BLaER1 (cell line): ENCODE measurements around the gene SELENOO.

Source experiments
- H3K27ac ChIP-seq: shearing (Covaris generic); formaldehyde crosslinking; 2 replicates; pipeline ENCODE4 v1.8.1; 2022
- H3K27me3 ChIP-seq: shearing (Covaris generic); formaldehyde crosslinking; 2 replicates; pipeline ENCODE4 v1.8.1; 2022
- H3K36me3 ChIP-seq: shearing (Covaris generic); formaldehyde crosslinking; 2 replicates; pipeline ENCODE4 v1.8.1; 2022
- H3K4me1 ChIP-seq: shearing (Covaris generic); formaldehyde crosslinking; 2 replicates; pipeline ENCODE4 v1.8.1; 2022
- H3K4me2 ChIP-seq: shearing (Covaris generic); formaldehyde crosslinking; 2 replicates; pipeline ENCODE4 v1.8.1; 2022
- H3K4me3 ChIP-seq: shearing (Covaris generic); formaldehyde crosslinking; 2 replicates; pipeline ENCODE4 v1.8.1; 2022
- H3K9ac ChIP-seq: shearing (Covaris generic); formaldehyde crosslinking; 2 replicates; pipeline ENCODE4 v1.8.1; 2022
- H3K9me3 ChIP-seq: shearing (Covaris generic); formaldehyde crosslinking; 2 replicates; pipeline ENCODE4 v1.8.1; 2022
- H4K20me1 ChIP-seq: shearing (Covaris generic); formaldehyde crosslinking; 2 replicates; pipeline ENCODE4 v1.8.1; 2022
- Cebpa-rat ChIP-seq: shearing (Covaris generic); IDR thresholded peaks from 2 replicates; pipeline ENCODE4 v1.8.1; 2022

Gene SELENOO

GRCh38 chr22:50185375-50186087 is 15.3 kb upstream of the SELENOO start, which contains the start of gene TRABD:
Gene TRABD (plus strand): TSS chr22:50185913. CDS start chr22:50193061, 7,148 bp downstream.
- TF ChIP-seq Cebpa-rat = no peak

GRCh38 chr22:50186181-50186714 is 14.6 kb upstream of the SELENOO start:
- H3K9ac ChIP-seq = peak overlapping the region; percentile 99
- peaks cover 71% of the 10 kb centered on the region for H3K4me1 ChIP-seq

More at GRCh38 chr22:50185375-50186087, 15.3 kb upstream of the SELENOO start, which contains the start of gene TRABD:
- peak within 1 kb of the TSS; percentile 99 for H3K9ac ChIP-seq
- peaks cover 21% of the 10 kb centered on the region for H3K27me3 ChIP-seq
- H3K4me2 ChIP-seq = peak within 1 kb of the TSS; percentile 98
- H3K4me1 ChIP-seq = peaks cover 71% of the 10 kb centered on the region
- H3K4me3 ChIP-seq = peak within 1 kb of the TSS; percentile 99
- H3K27ac ChIP-seq = peak within 1 kb of the TSS; percentile 99
- peaks cover 7% of the 10 kb centered on the region for H3K36me3 ChIP-seq
- no peaks in the 10 kb centered on the region for H3K9me3 ChIP-seq
- peaks cover 34% of the 10 kb centered on the region for H4K20me1 ChIP-seq

GRCh38 chr22:50186761-50187523 is 13.9 kb upstream of the SELENOO start:
- H3K4me2 ChIP-seq = peak overlapping the region; percentile 98
- no peak for TF ChIP-seq Cebpa-rat
- peaks cover 39% of the 10 kb centered on the region for H4K20me1 ChIP-seq
- H3K4me3 ChIP-seq = peak overlapping the region; percentile 99
- peaks cover 76% of the 10 kb centered on the region for H3K4me1 ChIP-seq
- H3K27me3 ChIP-seq = peaks cover 21% of the 10 kb centered on the region
- peaks cover 7% of the 10 kb centered on the region for H3K36me3 ChIP-seq
- peak overlapping the region; percentile 99 for H3K9ac ChIP-seq
- H3K9me3 ChIP-seq = no peaks in the 10 kb centered on the region
- peak overlapping the region; percentile 99 for H3K27ac ChIP-seq

More at GRCh38 chr22:50186181-50186714, 14.6 kb upstream of the SELENOO start:
- Histone ChIP-seq H3K27ac (peak overlapping the region; percentile 99), H3K4me2 (peak overlapping the region; percentile 98), H3K27me3 (peaks cover 21% of the 10 kb centered on the region), H3K4me3 (peak overlapping the region; percentile 99), H3K36me3 (peaks cover 7% of the 10 kb centered on the region), H3K9me3 (no peaks in the 10 kb centered on the region), H4K20me1 (peaks cover 39% of the 10 kb centered on the region)
- TF ChIP-seq Cebpa-rat = no peak

GRCh38 chr22:50188356-50188755 is 12.5 kb upstream of the SELENOO start:
- no peak for TF ChIP-seq Cebpa-rat
- Histone ChIP-seq H3K4me2 (peak overlapping the region; percentile 98), H3K9ac (peak overlapping the region; percentile 99), H3K27ac (peak overlapping the region; percentile 99), H3K27me3 (peaks cover 21% of the 10 kb centered on the region), H4K20me1 (peaks cover 39% of the 10 kb centered on the region), H3K36me3 (peaks cover 10% of the 10 kb centered on the region), H3K4me3 (peak overlapping the region; percentile 99), H3K4me1 (peaks cover 82% of the 10 kb centered on the region), H3K9me3 (no peaks in the 10 kb centered on the region)

GRCh38 chr22:50189184-50189848 is 11.5 kb upstream of the SELENOO start:
- peak overlapping the region; percentile 98 for H3K4me2 ChIP-seq
- peaks cover 84% of the 10 kb centered on the region for H3K4me1 ChIP-seq
- peaks cover 39% of the 10 kb centered on the region for H4K20me1 ChIP-seq
- no peak for TF ChIP-seq Cebpa-rat
- H3K27ac ChIP-seq = peak overlapping the region; percentile 99
- H3K36me3 ChIP-seq = peaks cover 20% of the 10 kb centered on the region
- peaks cover 11% of the 10 kb centered on the region for H3K27me3 ChIP-seq
- H3K4me3 ChIP-seq = peak overlapping the region; percentile 99
- peak overlapping the region; percentile 99 for H3K9ac ChIP-seq
- no peaks in the 10 kb centered on the region for H3K9me3 ChIP-seq

- no peaks in the 10 kb centered on the region for H3K9me3 ChIP-seq
- H3K36me3 ChIP-seq = peaks cover 25% of the 10 kb centered on the region
- peaks cover 84% of the 10 kb centered on the region for H3K4me1 ChIP-seq
- H3K9ac ChIP-seq = peak overlapping the region; percentile 99
- peaks cover 6% of the 10 kb centered on the region for H3K27me3 ChIP-seq
- peak overlapping the region; percentile 98 for H3K4me2 ChIP-seq
- H4K20me1 ChIP-seq = peaks cover 43% of the 10 kb centered on the region
- H3K4me3 ChIP-seq = peak overlapping the region; percentile 99
- no peak for TF ChIP-seq Cebpa-rat
- peak overlapping the region; percentile 99 for H3K27ac ChIP-seq
These were observed 11.0 kb upstream of the SELENOO start for GRCh38 chr22:50189849-50190181.

GRCh38 chr22:50190182-50190940 is 10.4 kb upstream of the SELENOO start:
- H3K9ac ChIP-seq = peak overlapping the region; percentile 99
- peak overlapping the region; percentile 98 for H3K4me2 ChIP-seq
- peak; percentile 61; the same call in 1 of the 2 replicates for TF ChIP-seq Cebpa-rat
- H3K4me1 ChIP-seq = peaks cover 84% of the 10 kb centered on the region
- H3K27me3 ChIP-seq = peaks cover under 1% of the 10 kb centered on the region; the same call in 1 of the 2 replicates
- peak overlapping the region; percentile 99 for H3K27ac ChIP-seq
- peaks cover 29% of the 10 kb centered on the region for H3K36me3 ChIP-seq
- peak overlapping the region; percentile 99 for H3K4me3 ChIP-seq
- H4K20me1 ChIP-seq = peaks cover 48% of the 10 kb centered on the region
- H3K9me3 ChIP-seq = no peaks in the 10 kb centered on the region

- Histone ChIP-seq H3K4me1 (peaks cover 91% of the 10 kb centered on the region), H3K9me3 (no peaks in the 10 kb centered on the region), H3K4me2 (peak overlapping the region; percentile 98), H3K9ac (peak overlapping the region; percentile 99), H3K27ac (peak overlapping the region; percentile 99), H4K20me1 (peaks cover 56% of the 10 kb centered on the region), H3K4me3 (peak overlapping the region; percentile 55), H3K36me3 (peaks cover 37% of the 10 kb centered on the region), H3K27me3 (no peaks in the 10 kb centered on the region)
- no peak; the same call in 1 of the 2 replicates for TF ChIP-seq Cebpa-rat
These were observed 9.7 kb upstream of the SELENOO start for GRCh38 chr22:50190941-50191741.
